Endothelial cell of umbilical vein (primary cell): Measurements from ENCODE around the gene UNC5CL. TPM values are rescaled to one million over a fixed set of nuclear protein-coding genes. Genes with fewer than 3 reads are reported as not detected.

Source experiments
- BruUV-seq: library from RNA; stranded (reverse); fragments of 400-500 nt; replicated peaks from 2 replicates; lab custom pipeline; 2021; lab: Mats Ljungman, UMichigan
- CTCF ChIA-PET: fragments of 300-600, 350-600 bp; sonication (Branson Sonifier 250); formaldehyde crosslinking; loops from one replicate; lab custom pipeline; 2021; ENCODE audit warnings: antibody characterized with exemption, inconsistent platforms; lab: Charles Lee
- POLR2A ChIA-PET: fragments of 300-600, 350-600 bp; sonication (Branson Sonifier 250); formaldehyde crosslinking; loops from one replicate; lab custom pipeline; 2021; ENCODE audit warnings: antibody characterized with exemption, inconsistent platforms; lab: Charles Lee
- DNase-seq: peaks from one replicate; pipeline ENCODE4 v3.0.0-alpha.2; 2011; ENCODE audit warnings: low read depth, low spot score
- FAIRE-seq: peaks from 2 replicates; lab custom pipeline; 2011; peaks lifted over from hg19 to GRCh38; lab: Jason Lieb, UNC
- H2AFZ ChIP-seq: 2 replicates; pipeline ENCODE4 v1.6.0; 2012; ENCODE audit warnings: low read depth, low read length, control low read depth, inconsistent platforms
- H3K27ac ChIP-seq: 2 replicates; pipeline ENCODE4 v1.5.1; 2011; ENCODE audit warnings: low read depth, mild to moderate bottlenecking, control low read depth, low read length, moderate library complexity; ENCODE audit not compliant: insufficient read depth
- H3K27me3 ChIP-seq, 2 experiments: 2 replicates each; pipeline versions ENCODE4 v1.6.0 to v1.6.1; 2011; ENCODE audit warnings: low read length in 2 of 2, mixed read lengths in 1 of 2; ENCODE audit not compliant: control insufficient read depth in 2 of 2, insufficient read depth in 2 of 2
- H3K36me3 ChIP-seq, 2 experiments: 2 replicates in 1 of 2; 3 replicates in 1 of 2; pipeline ENCODE4 v1.5.1; 2011; ENCODE audit warnings: low read length in 2 of 2, mild to moderate bottlenecking in 1 of 2, moderate library complexity in 1 of 2; ENCODE audit not compliant: control insufficient read depth in 2 of 2, insufficient read depth in 2 of 2; ENCODE audit errors: extremely low read depth in 1 of 2
- H3K4me1 ChIP-seq: 3 replicates; pipeline ENCODE4 v1.5.1; 2011; ENCODE audit warnings: mild to moderate bottlenecking, low read length; ENCODE audit not compliant: control insufficient read depth, insufficient read depth; ENCODE audit errors: extremely low read depth
- H3K4me2 ChIP-seq: 2 replicates; pipeline ENCODE4 v1.6.1; 2011; ENCODE audit warnings: low read length, control low read depth, mixed read lengths; ENCODE audit not compliant: insufficient read depth
- H3K4me3 ChIP-seq, 3 experiments: fragments of 200-600 bp in 1 of 3; sonication (generic), shearing (Covaris generic) in 1 of 3; replicated peaks in 1 of 3; 2 replicates each; pipeline ENCODE4 v1.5.1; 2011 to 2016; ENCODE audit warnings: control low read depth in 3 of 3, low read length in 3 of 3, mild to moderate bottlenecking in 2 of 3, inconsistent platforms in 1 of 3, low read depth in 1 of 3, moderate library complexity in 1 of 3; ENCODE audit not compliant: insufficient read depth in 1 of 3
- H3K79me2 ChIP-seq: 2 replicates; pipeline ENCODE4 v1.6.0; 2012; ENCODE audit warnings: low read length, inconsistent platforms; ENCODE audit not compliant: control insufficient read depth, insufficient read depth
- H3K9ac ChIP-seq: replicated peaks from 2 replicates; pipeline ENCODE3; 2011; ENCODE audit warnings: low read length, control low read depth; ENCODE audit not compliant: insufficient read depth; ENCODE audit errors: extremely low read depth
- H3K9me1 ChIP-seq: replicated peaks from 3 replicates; pipeline ENCODE4 v1.6.0; 2011; ENCODE audit warnings: mild to moderate bottlenecking, low read length; ENCODE audit not compliant: control insufficient read depth, insufficient read depth; ENCODE audit errors: extremely low read depth
- H3K9me3 ChIP-seq: replicated peaks from 2 replicates; pipeline ENCODE4 v1.5.1; 2012; ENCODE audit warnings: low read length, inconsistent platforms; ENCODE audit not compliant: control insufficient read depth, insufficient read depth
- H4K20me1 ChIP-seq: replicated peaks from 2 replicates; pipeline ENCODE3; 2011; ENCODE audit warnings: mild to moderate bottlenecking, low read length; ENCODE audit not compliant: control insufficient read depth, insufficient read depth; ENCODE audit errors: extremely low read depth
- EZH2 ChIP-seq: IDR thresholded peaks from 2 replicates; pipeline ENCODE4 v1.6.1; 2012; ENCODE audit warnings: borderline replicate concordance, low read depth, mild to moderate bottlenecking, moderate library complexity, low read length, inconsistent platforms; ENCODE audit not compliant: severe bottlenecking
- FOS ChIP-seq: IDR thresholded peaks from 2 replicates; pipeline ENCODE4 v1.6.1; 2011; ENCODE audit warnings: mild to moderate bottlenecking, low read length, moderate library complexity, borderline replicate concordance; ENCODE audit not compliant: insufficient read depth
- GATA2 ChIP-seq: IDR thresholded peaks from 2 replicates; pipeline ENCODE4 v1.7.0; 2011; ENCODE audit warnings: low read depth, mild to moderate bottlenecking, moderate library complexity, mixed read lengths, low read length; ENCODE audit not compliant: insufficient read length, insufficient read depth
- JUN ChIP-seq: IDR thresholded peaks from 2 replicates; pipeline ENCODE4 v1.6.1; 2011; ENCODE audit warnings: borderline replicate concordance, low read depth; ENCODE audit not compliant: insufficient read length, insufficient read depth
- MYC ChIP-seq: IDR thresholded peaks from one replicate; pipeline ENCODE4 v1.6.1; 2011; ENCODE audit warnings: mild to moderate bottlenecking, low read depth, low read length
- POLR2A ChIP-seq: IDR thresholded peaks from 2 replicates; pipeline ENCODE4 v1.6.1; 2012; ENCODE audit warnings: low read depth, mild to moderate bottlenecking, control low read depth, low read length
- POLR2AphosphoS5 ChIP-seq: IDR thresholded peaks from 2 replicates; pipeline ENCODE4 v1.6.1; 2012; ENCODE audit warnings: low read depth, mild to moderate bottlenecking, control low read depth, low read length, moderate library complexity; ENCODE audit not compliant: insufficient read depth
- dilution Hi-C: fragments of 300-500 bp; cut with MboI; formaldehyde crosslinking; loops from one replicate; pipeline ENCODE4 v1.15.0; 2019; ENCODE audit warnings: low sequenced_read_pairs; ENCODE audit not compliant: extremely low pct_ligation_motif_present
- intact Hi-C: fragments of 100-400 bp; cut with micrococcal nuclease; formaldehyde crosslinking; loops from one replicate; pipeline ENCODE4 v1.10.0; 2022
- polyA plus RNA-seq, 4 experiments: library from polyadenylated mRNA; depleted of rRNA in 3 of 4; stranded (reverse) in 3 of 4; unstranded in 1 of 4; fragments of >200 nt; gene quantifications; 2 replicates each; pipeline versions ENCODE4 v1.2.1 to v1.2.3, GENCODE V29; 2011 to 2012; ENCODE audit warnings: missing spikeins in 1 of 4
- total RNA-seq: library from RNA; stranded (reverse); gene quantifications from 2 replicates; pipeline ENCODE4 v1.2.3, GENCODE V29; 2021
- TF ChIP-seq, protein P1 (sequence below): IDR thresholded peaks from 2 replicates; pipeline ENCODE4 v1.6.1; 2011; ENCODE audit not compliant: insufficient read depth, insufficient read length
- TF ChIP-seq, protein P2 (sequence below), 2 donors: IDR thresholded peaks; 1 replicate in 1 of 2; 2 replicates in 1 of 2; pipeline ENCODE4 v1.5.1; 2011; ENCODE audit warnings: low read length in 2 of 2, mild to moderate bottlenecking in 2 of 2, moderate library complexity in 2 of 2, control low read depth in 1 of 2, inconsistent platforms in 1 of 2, low read depth in 1 of 2; ENCODE audit not compliant: insufficient read depth in 1 of 2; ENCODE audit errors: extremely low read depth in 1 of 2

Gene UNC5CL
- total and polyA plus RNA-seq, 2 donors (not counting 3 experiments of a cell fraction or from before 2014, with no cell fraction given): 0.14 to 0.20 TPM

DNA sequence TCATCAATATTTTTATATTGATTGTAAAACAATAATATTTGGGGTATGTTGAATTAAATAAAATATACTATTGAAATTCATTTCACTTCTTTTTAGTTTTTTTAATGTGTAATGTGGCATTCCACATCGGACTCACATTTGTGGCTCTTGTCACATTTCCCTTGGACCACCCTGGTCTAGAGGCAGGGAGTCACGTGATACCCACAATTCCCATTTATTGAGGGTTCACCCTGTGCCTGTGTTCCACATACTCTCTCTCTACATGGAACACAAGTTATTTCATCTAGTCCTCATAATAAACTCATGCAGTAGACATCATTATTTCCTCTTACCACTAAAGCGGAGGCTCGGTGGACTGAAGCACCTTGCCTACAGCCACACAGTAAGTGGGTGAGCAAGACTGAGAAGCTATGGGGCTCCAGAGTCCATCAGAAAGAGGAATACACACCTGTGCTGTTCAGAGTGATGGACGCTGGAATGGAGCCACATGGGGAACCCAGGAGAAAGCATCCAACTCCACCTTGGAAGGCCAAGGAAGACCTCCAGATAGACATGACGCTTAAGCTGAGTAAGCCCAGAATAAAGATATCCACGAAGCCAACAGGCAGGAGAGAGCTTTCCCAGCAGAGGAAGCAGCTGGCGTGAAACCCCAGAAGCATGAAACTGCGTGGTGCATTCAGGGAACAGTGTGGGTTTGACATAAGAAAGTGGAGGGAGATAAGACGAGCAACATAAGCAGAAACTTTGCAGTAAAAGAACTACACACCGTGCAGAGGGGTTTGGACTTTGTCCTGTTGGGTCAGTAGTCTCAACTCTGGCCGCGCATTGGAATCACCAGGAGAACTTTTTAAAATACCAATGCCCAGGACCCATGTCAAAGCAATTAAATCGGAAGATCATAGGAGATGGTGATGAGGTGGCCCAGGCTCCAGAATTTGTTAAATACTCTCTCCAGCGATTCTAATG, 49.5 kb downstream of the UNC5CL start:
- ChIA-PET POLR2A (no interaction called here), CTCF (interaction anchor here (1.4 kb wide), 1 partner anchor 95 kb away, joined by 3 read pairs; no protein-coding TSS in a partner anchor)
- Histone ChIP-seq H3K9me1 (no peaks in the 10 kb centered on the region), H3K4me2 (no peak overlapping the region), H3K9me3 (no peaks in the 10 kb centered on the region), H3K79me2 (no peaks in the 10 kb centered on the region), H3K36me3 (no peaks in the 10 kb centered on the region), H3K27me3 (peaks cover 12 to 31% of the 10 kb centered on the region in 2 experiments), H3K4me1 (no peaks in the 10 kb centered on the region), H3K4me3 (no peak overlapping the region), H3K27ac (no peak overlapping the region), H3K9ac (no peak overlapping the region), H4K20me1 (no peaks in the 10 kb centered on the region), H2AFZ (no peak overlapping the region)
- DNase-seq (no peak), FAIRE-seq (no peak)
- intact Hi-C loops (loop anchor here (10.0 kb wide), 1 partner anchor 1105 kb away; no protein-coding TSS in a partner anchor), dilution Hi-C loops (no loop called here)
- TF ChIP-seq POLR2AphosphoS5: no peak
- no peak for TF ChIP-seq POLR2A
- no peak for TF ChIP-seq MYC
- no peak for TF ChIP-seq EZH2
- no peak for TF ChIP-seq GATA2
- TF ChIP-seq JUN: no peak
- TF ChIP-seq, protein P1, sequence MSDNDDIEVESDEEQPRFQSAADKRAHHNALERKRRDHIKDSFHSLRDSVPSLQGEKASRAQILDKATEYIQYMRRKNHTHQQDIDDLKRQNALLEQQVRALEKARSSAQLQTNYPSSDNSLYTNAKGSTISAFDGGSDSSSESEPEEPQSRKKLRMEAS: no peak
- TF ChIP-seq FOS: no peak
- TF ChIP-seq, protein P2, sequence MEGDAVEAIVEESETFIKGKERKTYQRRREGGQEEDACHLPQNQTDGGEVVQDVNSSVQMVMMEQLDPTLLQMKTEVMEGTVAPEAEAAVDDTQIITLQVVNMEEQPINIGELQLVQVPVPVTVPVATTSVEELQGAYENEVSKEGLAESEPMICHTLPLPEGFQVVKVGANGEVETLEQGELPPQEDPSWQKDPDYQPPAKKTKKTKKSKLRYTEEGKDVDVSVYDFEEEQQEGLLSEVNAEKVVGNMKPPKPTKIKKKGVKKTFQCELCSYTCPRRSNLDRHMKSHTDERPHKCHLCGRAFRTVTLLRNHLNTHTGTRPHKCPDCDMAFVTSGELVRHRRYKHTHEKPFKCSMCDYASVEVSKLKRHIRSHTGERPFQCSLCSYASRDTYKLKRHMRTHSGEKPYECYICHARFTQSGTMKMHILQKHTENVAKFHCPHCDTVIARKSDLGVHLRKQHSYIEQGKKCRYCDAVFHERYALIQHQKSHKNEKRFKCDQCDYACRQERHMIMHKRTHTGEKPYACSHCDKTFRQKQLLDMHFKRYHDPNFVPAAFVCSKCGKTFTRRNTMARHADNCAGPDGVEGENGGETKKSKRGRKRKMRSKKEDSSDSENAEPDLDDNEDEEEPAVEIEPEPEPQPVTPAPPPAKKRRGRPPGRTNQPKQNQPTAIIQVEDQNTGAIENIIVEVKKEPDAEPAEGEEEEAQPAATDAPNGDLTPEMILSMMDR (IDR thresholded peaks at IDR 0.05; ENCODE audit: extremely low read depth in 1 of 2, insufficient read depth in 1 of 2, low read depth in 1 of 2, low read length in 2 of 2): no peak
- no TSS peak for BruUV-seq
